ENCODE results near the gene CIAO2B.

The CIAO2B gene

DNA sequence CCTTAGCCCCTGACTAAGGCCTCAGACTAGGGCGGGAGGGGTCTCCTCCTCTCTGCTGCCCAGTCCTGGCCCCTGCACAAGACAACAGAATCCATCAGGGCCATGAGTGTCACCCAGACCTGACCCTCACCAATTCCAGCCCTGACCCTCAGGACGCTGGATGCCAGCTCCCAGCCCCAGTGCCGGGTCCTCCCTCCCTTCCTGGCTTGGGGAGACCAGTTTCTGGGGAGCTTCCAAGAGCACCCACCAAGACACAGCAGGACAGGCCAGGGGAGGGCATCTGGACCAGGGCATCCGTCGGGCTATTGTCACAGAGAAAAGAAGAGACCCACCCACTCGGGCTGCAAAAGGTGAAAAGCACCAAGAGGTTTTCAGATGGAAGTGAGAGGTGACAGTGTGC lies 39.5 kb upstream of the CIAO2B start:
- no peak overlapping the region for H3K4me3 ChIP-seq (ENCODE audit: low read depth, low read length)
- TF ChIP-seq, protein P1, sequence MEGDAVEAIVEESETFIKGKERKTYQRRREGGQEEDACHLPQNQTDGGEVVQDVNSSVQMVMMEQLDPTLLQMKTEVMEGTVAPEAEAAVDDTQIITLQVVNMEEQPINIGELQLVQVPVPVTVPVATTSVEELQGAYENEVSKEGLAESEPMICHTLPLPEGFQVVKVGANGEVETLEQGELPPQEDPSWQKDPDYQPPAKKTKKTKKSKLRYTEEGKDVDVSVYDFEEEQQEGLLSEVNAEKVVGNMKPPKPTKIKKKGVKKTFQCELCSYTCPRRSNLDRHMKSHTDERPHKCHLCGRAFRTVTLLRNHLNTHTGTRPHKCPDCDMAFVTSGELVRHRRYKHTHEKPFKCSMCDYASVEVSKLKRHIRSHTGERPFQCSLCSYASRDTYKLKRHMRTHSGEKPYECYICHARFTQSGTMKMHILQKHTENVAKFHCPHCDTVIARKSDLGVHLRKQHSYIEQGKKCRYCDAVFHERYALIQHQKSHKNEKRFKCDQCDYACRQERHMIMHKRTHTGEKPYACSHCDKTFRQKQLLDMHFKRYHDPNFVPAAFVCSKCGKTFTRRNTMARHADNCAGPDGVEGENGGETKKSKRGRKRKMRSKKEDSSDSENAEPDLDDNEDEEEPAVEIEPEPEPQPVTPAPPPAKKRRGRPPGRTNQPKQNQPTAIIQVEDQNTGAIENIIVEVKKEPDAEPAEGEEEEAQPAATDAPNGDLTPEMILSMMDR (IDR thresholded peaks at IDR 0.05; ENCODE audit: borderline replicate concordance, insufficient read depth, low read depth, low read length): no peak

DNA sequence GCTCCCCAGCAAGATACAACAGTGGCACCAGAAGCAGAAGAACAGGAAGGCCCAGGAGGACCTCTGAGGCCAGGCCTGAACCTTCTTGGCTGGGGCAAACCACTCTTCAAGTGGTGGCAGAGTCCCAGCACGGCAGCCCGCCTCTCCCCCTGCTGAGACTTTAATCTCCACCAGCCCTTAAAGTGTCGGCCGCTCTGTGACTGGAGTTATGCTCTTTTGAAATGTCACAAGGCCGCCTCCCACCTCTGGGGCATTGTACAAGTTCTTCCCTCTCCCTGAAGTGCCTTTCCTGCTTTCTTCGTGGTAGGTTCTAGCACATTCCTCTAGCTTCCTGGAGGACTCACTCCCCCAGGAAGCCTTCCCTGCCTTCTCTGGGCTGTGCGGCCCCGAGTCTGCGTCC lies 38.8 kb upstream of the CIAO2B start:
- TF ChIP-seq, protein P1 (IDR thresholded peaks at IDR 0.05; ENCODE audit: borderline replicate concordance, insufficient read depth, low read depth, low read length): no peak
- H3K4me3 ChIP-seq (ENCODE audit: low read depth, low read length): no peak overlapping the region

DNA sequence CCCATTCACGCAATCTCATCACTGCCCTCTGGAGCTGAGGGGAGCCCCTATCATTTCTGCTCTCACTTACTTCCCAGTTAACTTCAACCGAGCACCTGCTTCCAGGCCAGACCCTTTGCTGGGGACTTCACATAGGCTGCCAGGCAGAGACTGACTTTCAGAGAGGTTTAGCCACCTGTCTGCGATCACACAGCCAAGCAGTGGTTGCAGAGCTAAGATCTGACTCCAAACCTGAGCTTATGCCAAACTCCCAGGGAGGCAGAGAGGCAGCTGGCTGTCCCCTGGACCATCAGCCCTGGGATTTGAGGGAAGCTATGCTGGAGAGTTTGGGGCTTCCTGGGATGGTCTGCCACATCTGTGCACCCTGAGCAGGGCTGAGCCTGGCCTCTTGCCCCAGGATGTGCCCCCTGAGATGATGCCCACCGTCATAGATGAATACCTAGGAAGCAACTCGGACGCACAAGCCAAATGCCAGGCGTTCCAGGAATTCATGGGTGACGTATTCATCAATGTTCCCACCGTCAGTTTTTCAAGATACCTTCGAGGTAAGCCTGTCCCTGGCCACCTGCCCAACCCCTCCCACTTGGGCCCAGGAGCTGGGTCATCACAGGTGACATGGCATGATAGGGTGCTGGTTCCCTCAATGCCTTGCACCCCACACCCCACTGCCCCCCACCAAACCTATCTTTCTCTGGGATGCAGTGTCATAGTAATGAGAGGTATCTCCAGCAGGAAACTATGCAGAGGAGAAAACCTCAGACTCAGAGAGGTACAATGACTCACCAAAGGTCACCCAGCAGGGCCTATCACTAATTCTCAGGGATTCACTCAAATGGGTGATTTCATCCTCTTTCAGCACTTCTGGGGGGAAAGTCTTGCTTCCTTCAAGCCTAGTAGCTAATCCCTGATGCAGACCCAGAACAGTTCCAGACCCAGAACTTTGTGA lies 36.8 kb upstream of the CIAO2B start:
- TF ChIP-seq, protein P1 (IDR thresholded peaks at IDR 0.05; ENCODE audit: borderline replicate concordance, insufficient read depth, low read depth, low read length): no peak
- H3K4me3 ChIP-seq (ENCODE audit: low read depth, low read length): no peak overlapping the region

DNA sequence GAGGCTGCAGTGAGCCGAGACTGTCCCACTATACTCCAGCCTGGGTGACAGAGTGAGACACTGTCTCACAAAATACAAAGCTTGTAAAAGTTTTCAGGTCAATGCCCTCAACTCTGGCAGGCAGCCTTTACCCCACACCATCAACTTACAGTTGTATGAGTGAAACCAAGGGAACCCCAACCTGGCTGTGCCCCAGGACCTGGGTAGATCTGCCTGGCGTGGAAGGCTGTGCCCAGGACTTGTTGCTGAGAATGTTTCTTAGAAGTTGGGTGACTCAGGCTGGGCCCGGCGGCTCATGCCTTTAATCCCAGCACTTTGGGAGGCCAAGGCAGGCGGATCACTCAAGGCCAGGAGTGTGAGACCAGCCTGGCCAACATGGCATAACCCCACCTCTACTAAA lies 34.6 kb upstream of the CIAO2B start:
- TF ChIP-seq, protein P1 (IDR thresholded peaks at IDR 0.05; ENCODE audit: borderline replicate concordance, insufficient read depth, low read depth, low read length): no peak
- H3K4me3 ChIP-seq (ENCODE audit: low read depth, low read length): no peak overlapping the region

DNA sequence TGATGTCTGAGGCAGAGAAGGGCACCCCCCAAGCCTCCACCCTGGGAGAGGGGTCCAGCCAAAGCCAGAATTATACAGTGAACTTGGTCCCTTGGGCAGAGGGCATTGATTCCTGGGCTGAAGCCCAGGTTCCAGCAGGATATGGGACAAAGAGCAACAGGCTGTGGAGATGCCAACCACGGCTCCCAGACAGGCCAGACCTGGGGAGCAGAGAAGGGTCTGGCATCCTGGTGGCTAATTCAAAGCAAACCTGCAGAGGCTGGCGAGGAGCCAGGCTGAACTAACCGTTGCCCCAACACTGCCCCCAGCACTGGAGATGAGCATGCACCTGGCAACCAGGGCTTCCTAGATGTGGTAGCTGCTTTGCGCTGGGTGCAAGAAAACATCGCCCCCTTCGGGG lies 29.8 kb upstream of the CIAO2B start:
- no peak overlapping the region for H3K4me3 ChIP-seq (ENCODE audit: low read depth, low read length)
- TF ChIP-seq, protein P1 (IDR thresholded peaks at IDR 0.05; ENCODE audit: borderline replicate concordance, insufficient read depth, low read depth, low read length): no peak

DNA sequence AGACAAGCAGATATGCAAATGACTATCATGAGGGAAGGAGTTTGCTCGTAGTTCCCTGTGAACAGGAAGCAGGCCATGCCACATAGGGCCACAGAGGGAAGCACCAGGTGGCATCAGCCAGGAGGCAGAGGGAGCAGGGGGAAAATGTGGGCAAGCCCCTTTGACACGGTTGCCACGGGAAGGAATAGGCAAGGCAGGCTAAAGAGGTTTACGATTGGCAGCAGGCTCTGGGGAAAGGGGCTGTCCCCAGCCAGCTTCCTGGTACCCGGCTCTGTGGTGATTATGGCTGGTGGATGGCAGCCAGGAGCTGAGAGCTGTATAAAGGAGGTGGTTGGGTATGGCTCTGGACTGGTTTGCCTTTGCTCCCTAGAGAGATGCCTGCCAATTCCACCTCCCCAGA lies 27.7 kb upstream of the CIAO2B start:
- H3K4me3 ChIP-seq (ENCODE audit: low read depth, low read length): no peak overlapping the region
- TF ChIP-seq, protein P1 (IDR thresholded peaks at IDR 0.05; ENCODE audit: borderline replicate concordance, insufficient read depth, low read depth, low read length): no peak

Data from GM12875 (cell line).